GM13976 (cell line): ENCODE measurements around the gene GMCL1.

Experiments used
- DNase-seq: peaks from one replicate; pipeline ENCODE4 v3.0.0; 2012; ENCODE audit warnings: low spot score
- in situ Hi-C: fragments of 300-500 bp; cut with MboI; formaldehyde crosslinking; loops from one replicate; pipeline ENCODE4 v1.12.0; 2022; ENCODE audit warnings: low sequenced_read_pairs, mixed read lengths, inconsistent platforms; ENCODE audit not compliant: unreplicated experiment
- TF ChIP-seq, protein P1 (sequence below): IDR thresholded peaks from 2 replicates; pipeline ENCODE4 v1.5.1; 2012; ENCODE audit warnings: borderline replicate concordance, mild to moderate bottlenecking; ENCODE audit not compliant: insufficient read depth; ENCODE audit errors: extremely low read depth, missing control alignments, control extremely low read depth

Gene GMCL1

DNA sequence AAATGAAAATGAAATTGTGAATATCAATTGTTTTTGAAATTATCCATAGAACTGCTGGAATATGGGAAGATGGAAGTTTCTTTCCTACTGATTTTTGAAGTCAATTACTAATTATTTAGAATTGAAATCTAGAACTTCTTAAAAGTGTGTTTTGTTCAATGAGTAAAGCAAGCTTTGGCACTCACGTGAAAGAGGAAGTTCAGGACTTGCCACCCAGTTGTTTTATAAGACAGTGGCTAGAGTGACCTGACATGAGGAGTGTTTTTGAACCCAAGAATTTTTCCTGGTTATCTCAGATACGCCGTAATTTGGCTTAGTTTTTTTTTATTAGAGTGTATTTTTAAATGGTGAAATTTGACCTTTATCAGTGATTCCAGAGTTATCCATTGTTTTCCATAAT is 88.9 kb downstream of the GMCL1 start:
- DNase-seq = no peak

DNA sequence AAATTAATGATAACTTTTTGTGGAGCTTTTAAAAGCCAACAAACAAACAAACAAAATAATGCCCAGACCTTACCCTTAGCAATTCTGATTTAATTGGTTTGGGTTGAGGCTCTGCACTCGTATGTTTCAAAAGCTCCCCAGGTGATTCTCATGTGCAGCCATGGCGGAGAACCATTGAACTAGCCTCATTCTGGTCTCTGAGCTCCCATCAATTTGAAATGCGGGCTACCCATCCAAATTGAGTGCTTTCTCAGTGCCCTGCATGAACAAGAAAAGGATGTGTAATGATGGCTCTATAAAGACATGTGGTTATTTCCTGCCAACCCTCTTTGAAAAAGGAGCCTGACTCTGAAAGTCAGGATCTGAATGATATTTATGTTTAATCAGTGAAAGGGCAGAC is 93.7 kb downstream of the GMCL1 start:
- no peak for DNase-seq
- TF ChIP-seq, protein P1, sequence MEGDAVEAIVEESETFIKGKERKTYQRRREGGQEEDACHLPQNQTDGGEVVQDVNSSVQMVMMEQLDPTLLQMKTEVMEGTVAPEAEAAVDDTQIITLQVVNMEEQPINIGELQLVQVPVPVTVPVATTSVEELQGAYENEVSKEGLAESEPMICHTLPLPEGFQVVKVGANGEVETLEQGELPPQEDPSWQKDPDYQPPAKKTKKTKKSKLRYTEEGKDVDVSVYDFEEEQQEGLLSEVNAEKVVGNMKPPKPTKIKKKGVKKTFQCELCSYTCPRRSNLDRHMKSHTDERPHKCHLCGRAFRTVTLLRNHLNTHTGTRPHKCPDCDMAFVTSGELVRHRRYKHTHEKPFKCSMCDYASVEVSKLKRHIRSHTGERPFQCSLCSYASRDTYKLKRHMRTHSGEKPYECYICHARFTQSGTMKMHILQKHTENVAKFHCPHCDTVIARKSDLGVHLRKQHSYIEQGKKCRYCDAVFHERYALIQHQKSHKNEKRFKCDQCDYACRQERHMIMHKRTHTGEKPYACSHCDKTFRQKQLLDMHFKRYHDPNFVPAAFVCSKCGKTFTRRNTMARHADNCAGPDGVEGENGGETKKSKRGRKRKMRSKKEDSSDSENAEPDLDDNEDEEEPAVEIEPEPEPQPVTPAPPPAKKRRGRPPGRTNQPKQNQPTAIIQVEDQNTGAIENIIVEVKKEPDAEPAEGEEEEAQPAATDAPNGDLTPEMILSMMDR = no peak
- in situ Hi-C loops = loop anchor here (25.0 kb wide), 1 partner anchor 364 kb away; the partner anchor contains the start of gene SNRPG

More for the DNA sequence above, 88.9 kb downstream of the GMCL1 start:
- in situ Hi-C loops = loop anchor here (10.0 to 25.0 kb wide), 3 partner anchors 146 to 369 kb away; partner anchors contain the start of gene SNRPG
- TF ChIP-seq, protein P1 = no peak

DNA sequence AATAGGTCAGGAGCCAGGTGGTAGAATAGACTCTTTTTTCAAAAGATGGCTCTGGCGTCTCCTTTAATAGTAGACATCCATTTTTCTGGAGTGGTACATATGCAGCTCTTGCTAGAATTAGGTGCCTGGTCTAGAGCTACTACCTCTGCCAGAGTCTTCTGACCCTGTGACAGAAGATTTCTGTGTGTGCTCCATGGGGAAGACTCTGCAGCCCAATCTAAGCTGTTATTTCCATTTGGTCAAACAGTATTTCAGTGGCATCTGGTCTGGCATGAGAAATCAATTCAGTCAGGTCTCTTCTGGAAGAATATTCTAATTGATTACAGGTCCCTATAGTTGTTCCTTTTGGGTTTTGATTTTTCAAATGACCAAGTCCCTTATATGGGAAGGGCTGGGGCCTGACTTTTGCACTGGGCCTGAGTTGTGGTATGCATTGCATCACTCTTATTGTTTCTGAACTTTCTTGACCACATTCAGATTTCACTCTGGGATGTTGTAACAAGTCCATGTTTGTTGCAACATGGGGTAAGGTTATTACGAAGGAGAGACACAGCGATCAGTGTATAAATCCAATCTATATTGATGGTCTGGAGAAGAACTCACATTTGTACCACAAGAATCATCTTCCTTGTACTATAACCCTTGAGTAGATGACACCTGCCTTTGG is 97.5 kb downstream of the GMCL1 start:
- in situ Hi-C loops = no loop called here
- DNase-seq = no peak

More for the DNA sequence above, 97.5 kb downstream of the GMCL1 start:
- TF ChIP-seq, protein P1 = no peak
